Measurements from ENCODE around the gene SLC25A25.

Gene SLC25A25

GRCh38 chr9:128077847-128078503 lies 9.9 kb downstream of the SLC25A25 start:
- no peak for DNase-seq

DNA sequence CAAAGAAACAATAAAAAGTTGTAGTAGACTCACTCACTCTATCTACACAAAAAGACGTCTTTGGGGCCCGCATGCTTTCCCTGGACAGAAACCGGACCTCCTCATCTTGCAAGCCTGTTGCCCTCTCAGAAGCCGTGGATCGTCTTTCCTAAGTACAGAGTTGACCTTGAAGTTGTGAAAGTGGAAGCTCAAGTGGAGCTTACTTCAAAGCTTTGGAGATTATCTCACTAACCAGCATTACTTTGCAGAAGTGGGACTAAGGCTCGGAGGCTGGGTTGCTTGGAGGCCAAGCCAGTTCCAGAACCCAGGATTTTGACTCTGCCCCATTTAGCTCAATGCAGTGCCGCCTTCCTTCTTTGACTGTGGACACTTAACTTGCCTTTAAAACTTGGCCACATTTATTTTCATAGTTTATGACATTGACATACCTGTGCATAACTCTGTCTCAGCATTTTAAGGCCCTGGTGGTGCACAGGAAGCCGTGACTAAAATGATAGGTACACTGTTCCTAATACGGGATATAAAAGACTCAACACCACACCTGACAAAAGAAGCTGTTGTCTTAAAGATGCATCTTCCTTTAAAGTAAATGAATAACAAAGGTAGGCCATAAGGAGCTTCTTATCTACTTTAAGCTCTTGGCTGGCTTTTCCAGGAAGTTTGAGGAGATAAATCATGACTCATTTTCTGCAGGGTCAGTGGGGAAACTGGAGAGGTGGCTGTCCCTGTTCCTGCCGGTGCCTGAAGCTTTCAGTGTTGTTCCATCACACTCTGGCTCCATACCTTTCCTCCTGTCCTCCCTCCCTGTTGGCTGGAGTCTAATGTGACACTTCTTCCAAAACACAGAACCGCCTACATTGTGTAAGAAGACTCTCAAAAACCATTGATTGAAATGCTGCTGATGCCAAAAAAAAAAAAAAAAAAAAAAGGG lies 10.7 kb downstream of the SLC25A25 start:
- DNase-seq = no peak

DNA sequence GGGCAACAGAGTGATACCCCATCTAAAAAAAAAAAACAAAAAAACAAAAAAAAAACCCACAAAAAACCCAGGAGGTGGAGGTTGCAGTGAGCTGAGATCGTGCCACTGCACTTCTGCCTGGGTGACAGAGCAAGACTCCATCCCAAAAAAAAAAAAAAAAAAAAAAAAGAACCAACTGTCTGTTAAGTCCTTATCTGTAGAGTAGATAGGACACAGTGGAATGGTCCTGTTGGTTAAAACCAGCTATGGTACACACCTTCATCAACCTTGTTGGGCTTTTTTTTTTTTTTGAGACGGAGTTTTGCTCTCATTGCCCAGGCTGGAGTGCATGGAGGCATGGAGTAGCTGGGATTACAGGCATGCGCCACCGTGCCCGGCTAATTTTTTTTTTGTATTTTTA lies 12.2 kb downstream of the SLC25A25 start:
- DNase-seq = no peak

- DNase-seq = peak; percentile 21
Measured at GRCh38 chr9:128081056-128081455, 13.0 kb downstream of the SLC25A25 start.

DNA sequence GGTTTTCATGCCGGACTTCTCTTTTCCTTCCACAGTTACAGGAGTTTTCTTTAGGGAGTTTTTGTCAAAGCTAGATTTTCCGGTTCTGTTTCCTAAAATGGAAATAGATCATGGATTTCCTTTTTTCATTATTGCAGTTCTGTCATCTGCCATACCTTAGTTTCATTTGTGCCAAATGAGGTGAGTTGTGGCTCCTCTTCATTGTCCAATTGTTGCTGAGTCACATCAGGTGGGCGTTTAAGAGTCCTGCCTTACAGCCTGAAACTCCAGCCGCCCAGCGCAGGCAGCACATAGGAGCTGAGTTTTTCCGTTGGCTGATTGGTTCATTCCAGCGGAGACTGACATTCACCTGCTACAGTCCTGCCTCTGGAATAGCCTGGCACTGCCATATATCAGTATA lies 14.1 kb downstream of the SLC25A25 start:
- DNase-seq = no peak

DNA sequence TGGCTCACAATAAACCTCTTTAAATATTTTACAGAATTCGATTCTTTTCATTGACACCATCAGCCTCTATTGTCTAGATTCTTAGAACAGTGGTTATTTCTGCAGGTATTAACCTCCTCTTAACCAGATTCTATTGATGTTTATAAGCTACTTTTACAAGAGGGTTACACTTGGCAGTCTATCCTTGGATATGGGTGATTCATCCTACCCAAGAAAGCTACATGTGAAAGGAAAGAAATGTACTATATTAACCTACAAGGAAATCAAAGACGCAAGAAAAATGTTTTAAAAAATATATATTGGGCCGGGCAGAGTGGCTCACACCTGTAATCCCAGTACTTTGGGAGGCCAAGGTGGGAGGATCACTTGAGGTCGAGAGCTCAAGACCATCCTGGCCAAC lies 16.7 kb downstream of the SLC25A25 start:
- DNase-seq = no peak

- no peak for DNase-seq
Measured at GRCh38 chr9:128085943-128086342, 17.9 kb downstream of the SLC25A25 start.

DNA sequence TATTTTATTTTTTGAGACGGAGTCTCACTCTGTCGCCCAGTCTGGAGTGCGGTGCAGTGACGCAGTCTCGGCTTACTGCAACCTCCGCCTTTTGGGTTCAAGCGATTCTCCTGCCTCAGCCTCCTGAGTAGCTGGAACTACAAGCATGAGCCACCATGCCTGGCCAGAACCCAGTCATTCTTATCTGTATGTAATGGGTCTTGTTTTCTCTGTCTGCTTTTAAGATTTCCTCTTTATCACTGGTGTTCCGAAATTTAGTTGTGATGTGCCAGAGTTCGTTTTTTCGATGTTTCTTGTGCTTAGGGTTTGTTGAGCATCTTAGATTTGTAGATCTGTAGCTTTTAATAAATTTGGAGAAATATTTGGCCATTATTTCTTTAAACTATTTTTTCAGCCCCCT lies 19.2 kb downstream of the SLC25A25 start:
- DNase-seq = no peak

- no peak for DNase-seq
Measured at GRCh38 chr9:128088253-128088945, 20.4 kb downstream of the SLC25A25 start.

DNA sequence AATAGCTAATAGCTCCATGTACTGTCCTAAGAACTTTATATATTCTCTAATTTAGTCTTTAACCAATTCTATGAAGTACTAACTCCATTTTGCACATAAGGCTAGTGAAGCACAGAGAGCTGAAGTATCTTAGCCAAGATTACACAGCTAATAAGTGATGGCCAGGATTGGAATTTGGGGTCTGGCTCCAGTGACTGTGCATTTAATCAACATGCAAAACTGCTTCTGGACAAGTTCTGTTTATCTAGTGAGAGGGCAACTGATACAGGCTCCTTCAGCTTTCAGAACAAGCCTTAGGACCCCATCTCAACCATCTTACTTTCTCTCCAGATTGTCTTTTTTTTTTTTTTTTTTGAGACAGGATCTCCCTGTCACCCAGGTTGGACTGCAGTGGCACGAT lies 21.3 kb downstream of the SLC25A25 start:
- DNase-seq = no peak

GRCh38 chr9:128091144-128091543 lies 23.1 kb downstream of the SLC25A25 start:
- DNase-seq = no peak

DNA sequence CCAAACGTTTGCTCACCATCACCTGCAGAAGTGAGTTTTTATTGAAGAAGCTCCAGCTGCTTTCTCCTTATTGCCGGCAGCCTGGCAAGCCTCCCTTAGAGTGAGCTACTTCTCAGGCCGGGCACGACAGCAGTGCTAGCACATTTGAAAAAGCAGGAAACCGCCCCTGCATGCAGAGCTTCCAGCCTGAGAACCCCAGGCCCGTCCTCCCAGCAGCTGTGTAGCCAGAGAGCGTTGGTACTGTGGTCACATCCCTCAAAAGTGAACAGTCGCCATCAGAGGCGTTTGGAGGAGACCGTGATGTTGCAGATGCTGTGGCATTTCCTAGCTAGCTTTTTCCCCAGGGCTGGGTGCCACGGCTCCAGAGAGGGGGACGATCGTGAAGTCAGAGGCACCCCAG lies 23.5 kb downstream of the SLC25A25 start:
- no peak for DNase-seq

DNA sequence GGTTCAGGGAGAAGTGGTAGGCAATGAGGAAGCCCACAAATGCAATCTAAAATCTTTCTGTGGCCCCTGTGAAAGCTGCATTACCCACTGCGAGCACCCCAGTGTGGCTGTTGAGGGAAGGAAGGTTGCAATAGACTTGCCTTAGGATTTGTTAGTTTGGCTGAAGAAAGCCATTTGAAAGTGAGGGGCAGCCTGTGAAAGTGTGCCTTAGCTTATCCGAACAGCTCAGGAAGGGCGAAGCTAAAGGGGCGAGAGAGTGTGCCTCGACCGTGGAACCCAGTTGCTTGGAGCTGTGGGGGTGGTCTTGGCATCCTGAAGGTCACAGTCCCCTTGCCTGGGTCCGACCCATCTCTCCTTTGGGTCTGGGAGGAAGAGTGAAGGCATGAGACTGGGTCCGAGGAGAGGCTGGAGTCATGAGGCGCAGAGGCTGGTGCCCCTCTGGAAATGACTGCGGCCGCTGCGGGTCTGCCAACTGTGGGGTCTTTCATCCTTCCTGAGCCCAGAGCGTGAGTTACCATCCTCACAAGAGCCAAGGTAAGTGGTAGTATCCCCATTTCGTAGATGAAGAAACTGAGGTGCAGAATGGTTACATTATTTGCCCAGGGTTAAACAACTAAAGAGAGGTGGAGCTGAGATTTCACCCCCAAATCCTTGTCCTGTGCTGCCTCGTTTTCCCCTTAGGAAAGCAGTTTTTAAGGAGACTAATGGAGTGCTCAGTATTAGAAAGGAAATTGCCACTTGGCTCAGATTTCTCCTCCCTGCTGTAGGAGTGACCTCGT lies 24.4 kb downstream of the SLC25A25 start:
- no peak for DNase-seq

DNA sequence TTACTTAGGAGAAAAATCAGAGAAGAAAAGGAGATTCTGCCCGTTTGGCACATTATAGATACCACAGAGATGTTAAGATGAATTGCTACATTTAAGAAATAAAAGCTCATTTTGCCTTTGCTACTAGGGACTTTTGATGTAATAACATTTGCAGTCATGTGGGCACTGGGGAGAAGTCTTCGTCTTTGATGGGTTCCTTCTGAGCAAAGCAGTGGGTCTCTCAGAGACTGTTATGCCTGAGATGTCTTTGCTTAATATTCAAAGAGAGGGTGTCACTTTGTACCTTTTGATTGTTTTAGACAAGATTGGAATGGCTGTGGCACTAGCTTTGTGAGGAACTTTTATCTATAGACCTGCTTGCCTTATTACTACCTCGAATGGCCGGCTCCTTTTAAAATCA lies 25.0 kb downstream of the SLC25A25 start:
- no peak for DNase-seq

GRCh38 chr9:128094166-128094949 lies 26.3 kb downstream of the SLC25A25 start:
- DNase-seq = peak; percentile 87

DNA sequence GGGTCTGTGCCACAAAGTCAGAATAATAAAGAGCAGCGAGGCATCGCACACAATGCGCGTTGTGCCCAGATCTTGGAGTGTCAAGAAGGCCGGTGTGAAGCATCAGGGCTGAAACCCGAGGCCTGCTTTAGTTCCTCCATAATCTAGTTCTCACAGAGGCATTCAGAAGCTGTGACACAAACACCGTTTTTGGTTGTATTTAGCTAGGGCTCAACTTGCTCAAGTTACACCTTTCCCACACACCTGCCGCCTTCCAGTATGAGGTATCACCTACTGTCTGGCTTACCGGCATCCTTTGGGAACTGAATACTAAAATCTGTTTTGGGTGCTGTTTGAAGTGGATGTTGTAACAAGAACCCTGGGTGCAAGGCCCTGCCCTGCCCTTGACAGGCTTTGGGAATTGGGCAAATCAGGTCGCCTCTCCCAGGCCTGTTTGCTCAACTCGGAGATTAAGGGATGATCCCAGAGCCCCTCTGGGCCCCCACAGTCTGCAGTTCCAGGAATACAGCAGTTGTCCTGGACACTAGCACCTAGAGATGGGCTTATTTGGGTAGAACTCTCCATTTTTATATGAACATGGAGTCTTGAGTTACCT lies 27.0 kb downstream of the SLC25A25 start:
- DNase-seq = no peak

DNA sequence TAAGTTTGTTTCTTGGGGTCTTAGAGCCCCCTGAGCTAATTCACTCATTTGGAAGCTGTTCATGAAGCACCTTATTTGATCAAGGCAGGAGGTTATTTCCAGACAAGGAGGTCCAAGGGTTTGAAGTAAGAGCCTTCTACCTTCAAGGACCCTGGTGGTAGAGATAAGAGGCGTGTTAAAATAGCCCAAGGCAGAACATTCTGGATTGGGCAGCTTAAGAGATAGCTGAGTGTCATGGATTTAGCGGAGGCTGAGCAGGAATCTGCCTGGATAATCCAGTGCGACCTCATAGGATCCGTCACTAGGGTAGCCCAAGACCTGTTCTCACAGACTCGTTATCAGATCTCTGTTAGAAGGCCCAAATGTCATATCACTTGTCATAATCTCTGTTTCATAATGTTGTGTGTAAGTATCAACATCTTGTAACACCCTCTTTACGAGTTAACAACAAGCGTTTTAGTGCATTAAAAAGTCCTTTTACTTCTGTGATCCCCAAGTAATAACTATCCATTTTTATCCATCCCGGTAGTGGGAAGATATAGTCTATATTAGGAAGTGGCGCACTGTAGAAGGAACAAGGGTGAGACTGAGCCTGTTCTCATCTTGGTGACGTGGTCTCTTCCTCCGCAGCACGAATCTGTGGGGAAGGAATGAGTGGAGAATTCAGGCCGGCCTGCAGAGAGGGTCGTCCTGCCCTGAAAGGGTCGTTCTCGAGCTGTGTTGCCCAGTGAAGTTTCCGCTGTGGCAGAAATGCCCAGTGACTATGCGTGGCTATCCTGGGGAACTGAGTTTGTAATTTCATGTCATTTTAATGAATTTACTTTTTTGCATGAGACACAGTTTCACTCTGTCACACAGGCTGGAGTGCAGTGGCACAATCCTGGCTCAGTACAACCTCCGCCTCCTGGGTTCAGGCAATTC lies 28.8 kb downstream of the SLC25A25 start:
- no peak for DNase-seq

GRCh38 chr9:128097543-128098296 lies 29.7 kb downstream of the SLC25A25 start:
- no peak for DNase-seq

All from activated CD4-positive, alpha-beta T cell treated with anti-CD3 and anti-CD28 coated beads, Interleukin-2, Interleukin-6, amounts not matched to agents 100 ng/mL and 50 ng/mL, durations not matched to agents 16 hours and 8 hours (primary cell).